CD4-positive, alpha-beta T cell treated with Interleukin-4 for 4 hours (primary cell): ENCODE results near the gene TM4SF5.

Experiments
- DNase-seq: peaks from one replicate; pipeline ENCODE4 v3.0.0-alpha.2; 2020

TM4SF5 gene, protein sequence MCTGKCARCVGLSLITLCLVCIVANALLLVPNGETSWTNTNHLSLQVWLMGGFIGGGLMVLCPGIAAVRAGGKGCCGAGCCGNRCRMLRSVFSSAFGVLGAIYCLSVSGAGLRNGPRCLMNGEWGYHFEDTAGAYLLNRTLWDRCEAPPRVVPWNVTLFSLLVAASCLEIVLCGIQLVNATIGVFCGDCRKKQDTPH

DNA sequence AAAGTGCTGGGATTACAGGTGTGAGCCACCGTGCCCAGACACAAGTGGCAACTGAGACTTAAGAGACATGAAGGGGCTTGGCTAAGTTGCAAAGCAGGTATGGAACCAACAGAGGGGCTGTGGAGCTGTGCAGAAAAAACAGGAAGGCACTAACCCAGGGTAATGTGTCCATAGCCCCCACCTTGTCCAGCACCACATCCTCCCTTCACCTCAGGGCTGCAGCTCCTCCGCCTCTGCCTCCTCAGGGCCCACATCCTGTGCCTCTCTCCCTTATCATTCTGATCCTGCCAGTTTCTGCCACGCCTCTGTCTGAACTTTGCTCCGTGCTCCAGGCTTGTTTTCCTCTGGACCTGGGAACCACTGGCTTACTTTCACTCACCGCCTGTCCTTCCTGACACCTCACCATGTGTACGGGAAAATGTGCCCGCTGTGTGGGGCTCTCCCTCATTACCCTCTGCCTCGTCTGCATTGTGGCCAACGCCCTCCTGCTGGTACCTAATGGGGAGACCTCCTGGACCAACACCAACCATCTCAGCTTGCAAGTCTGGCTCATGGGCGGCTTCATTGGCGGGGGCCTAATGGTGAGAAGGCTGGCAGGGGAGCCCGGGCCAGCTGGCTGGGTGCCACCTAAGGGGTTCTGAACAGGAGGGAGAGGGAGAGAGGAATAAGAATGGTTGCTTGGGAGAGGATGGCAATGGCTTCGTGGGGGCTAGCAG is at the start of gene TM4SF5:
Gene TM4SF5 (plus strand): TSS at position 368 of the 716 bp plus-strand sequence. CDS start 37 bp downstream, at position 405.
- DNase-seq, result no peak

DNA sequence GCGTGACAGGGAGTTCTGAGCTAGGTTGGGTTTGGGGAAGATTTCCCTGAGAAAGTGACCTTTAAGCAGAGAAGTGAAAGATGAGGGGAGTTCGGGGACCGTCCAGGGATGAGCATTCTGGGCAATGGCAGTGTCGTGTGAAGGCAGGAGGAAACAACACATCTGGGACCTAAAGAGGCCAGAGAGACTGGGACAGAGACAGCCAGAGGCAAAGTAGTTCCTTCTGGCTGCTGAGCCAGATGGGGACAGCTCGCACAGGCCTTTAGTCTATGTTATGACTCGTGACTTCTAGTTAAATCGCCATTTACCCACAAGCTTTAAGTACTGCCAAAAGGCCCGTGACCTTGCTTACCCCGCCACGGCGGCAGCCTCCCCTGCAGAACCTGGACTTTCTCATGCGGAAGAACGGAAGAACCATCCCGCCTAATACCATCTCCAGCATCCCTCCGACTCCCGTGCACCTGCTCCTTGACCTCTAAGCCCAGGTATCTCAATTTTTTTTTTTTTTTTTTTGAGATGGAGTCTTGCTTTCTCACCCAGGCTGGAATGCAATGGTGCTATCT is 48.9 kb upstream of the TM4SF5 start:
- DNase-seq, result no peak

DNA sequence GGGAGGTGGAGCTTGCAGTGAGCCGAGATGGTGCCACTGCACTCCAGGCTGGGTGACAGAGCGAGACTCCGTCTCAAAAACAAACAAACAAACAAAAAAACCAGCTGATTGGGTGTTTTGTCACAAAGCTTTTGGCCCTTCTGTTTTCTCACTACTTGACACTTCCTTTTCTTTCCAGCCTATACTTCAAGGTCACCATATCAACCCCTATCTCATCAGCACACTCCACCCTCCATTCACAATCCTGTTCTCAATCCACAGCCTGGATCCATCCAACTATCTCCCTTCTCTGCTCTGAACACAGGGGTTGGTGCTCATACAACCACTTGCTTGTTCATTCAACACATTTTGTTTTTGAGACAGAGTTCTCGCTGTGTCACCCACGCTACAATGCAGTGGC is 47.0 kb upstream of the TM4SF5 start:
- DNase-seq, result no peak

- DNase-seq, result no peak
These were observed 45.9 kb upstream of the TM4SF5 start for GRCh38 chr17:4725646-4726310.

- no peak for DNase-seq
These were observed 43.6 kb upstream of the TM4SF5 start for GRCh38 chr17:4728124-4728523.

DNA sequence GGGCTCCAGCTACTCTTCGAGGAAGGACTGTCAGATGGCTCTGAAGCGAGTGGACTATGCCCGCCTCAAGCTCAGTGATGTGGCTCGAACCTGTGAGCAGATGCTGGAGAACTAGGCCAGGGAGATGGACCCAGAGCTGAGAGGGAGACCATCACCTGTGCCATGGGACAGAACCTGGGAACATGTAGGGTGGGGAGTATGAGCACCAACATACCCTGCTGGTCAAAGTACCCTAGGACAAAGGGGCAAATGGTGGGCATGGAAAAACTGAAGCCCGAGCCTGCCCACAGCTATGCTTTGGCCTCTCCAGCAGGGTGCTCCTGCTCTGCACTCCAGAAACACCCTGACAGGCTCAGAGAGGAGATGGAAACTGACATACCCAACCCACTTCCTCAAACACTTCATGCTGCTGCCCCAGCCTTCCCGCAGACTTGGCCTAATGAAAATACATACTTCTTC is 38.6 kb upstream of the TM4SF5 start:
- DNase-seq, result no peak

DNA sequence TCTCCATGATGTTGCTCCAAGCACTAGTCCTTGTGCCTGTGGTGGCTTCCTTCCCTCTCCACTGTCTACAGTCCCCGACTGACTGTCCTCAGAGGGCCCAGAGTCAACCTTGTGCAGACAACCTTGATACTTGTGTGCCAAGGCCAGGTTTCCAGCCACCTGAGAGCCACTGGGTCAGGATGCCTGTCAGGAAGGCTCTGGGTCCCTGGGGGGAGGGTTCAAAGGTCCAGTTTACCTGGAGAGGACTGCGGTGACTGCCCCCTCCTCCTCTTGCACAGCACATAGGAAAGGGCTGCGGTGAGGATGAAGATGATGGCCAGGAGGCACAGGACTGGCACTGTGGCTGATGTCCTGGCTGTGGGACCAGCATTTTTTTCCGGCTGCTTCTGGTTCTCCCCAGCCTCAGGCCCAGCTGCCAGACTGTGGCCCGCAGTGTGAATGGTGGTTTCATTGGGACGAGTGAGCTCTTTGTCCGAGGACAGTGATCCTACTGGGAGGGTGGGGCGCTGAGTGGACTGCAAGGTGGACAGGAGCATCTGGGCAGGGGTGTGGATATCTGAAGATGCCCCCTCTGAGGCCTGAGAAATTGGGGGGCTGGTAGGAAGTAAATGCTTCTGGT is 36.7 kb upstream of the TM4SF5 start:
- no peak for DNase-seq

GRCh38 chr17:4735876-4736651 is 35.6 kb upstream of the TM4SF5 start:
- DNase-seq, result no peak

- DNase-seq, result no peak
These were observed 33.3 kb upstream of the TM4SF5 start for GRCh38 chr17:4738136-4739121.

GRCh38 chr17:4739122-4740024 is 32.3 kb upstream of the TM4SF5 start, which contains the start of the genes CXCL16 and ZMYND15:
Gene CXCL16, minus strand, starts transcription at chr17:4739928. Its CDS starts 589 bp downstream, at chr17:4739339.
Gene ZMYND15, plus strand, starts transcription at chr17:4739833. Its CDS starts 716 bp downstream, at chr17:4740549.
- peak; percentile 47 for DNase-seq

DNA sequence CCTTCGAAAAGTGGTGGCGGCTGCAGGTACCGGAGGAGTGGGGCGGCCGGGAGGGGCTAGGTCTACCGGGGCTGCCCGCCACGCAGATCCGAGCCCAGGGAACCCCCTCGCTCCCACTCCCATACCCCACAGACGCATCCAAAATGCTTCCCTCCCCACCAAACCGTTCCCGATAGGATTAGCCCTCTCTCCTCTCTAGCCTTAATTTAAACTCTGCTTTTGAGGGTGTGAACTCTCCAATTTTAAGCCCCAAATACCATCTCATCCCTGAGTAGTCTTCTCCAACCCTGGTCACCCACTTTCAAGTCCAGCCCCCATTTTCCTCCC is 31.7 kb upstream of the TM4SF5 start:
- DNase-seq, result no peak

DNA sequence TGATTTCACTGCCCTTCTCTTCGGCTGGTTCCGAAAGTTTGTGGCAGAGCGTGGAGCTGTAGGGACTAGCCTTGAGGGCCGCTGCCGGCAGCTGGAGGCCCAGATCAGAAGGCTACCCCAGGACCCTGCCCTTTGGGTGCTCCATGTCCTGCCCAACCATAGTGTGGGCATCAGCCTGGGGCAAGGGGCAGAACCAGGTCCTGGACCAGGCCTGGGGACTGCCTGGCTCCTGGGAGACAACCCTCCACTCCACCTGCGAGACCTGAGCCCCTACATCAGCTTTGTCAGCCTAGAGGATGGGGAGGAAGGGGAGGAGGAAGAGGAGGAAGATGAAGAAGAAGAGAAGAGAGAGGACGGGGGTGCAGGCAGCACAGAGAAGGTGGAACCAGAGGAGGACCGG is 31.1 kb upstream of the TM4SF5 start:
- no peak for DNase-seq

GRCh38 chr17:4741544-4741943 is 30.1 kb upstream of the TM4SF5 start:
- DNase-seq, result no peak

DNA sequence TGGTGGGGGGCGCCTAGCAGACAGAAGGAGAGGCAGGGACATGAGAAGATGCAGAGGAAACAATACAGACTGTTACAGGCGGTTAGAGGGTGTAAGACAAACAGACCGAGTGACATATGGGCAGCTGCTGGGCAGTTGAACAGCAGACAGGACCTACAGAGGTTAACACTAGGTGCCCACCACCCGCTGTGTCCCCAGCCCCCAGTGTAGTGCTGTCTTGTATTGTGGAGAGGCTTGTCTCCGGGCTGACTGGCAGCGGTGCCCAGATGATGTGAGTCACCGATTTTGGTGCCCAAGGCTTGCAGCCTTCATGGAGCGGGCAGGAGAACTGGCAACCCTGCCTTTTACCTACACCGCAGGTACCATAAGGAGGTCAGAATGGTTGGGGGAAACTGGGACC is 29.6 kb upstream of the TM4SF5 start:
- DNase-seq, result no peak

GRCh38 chr17:4742629-4743028 is 29.1 kb upstream of the TM4SF5 start:
- no peak for DNase-seq

DNA sequence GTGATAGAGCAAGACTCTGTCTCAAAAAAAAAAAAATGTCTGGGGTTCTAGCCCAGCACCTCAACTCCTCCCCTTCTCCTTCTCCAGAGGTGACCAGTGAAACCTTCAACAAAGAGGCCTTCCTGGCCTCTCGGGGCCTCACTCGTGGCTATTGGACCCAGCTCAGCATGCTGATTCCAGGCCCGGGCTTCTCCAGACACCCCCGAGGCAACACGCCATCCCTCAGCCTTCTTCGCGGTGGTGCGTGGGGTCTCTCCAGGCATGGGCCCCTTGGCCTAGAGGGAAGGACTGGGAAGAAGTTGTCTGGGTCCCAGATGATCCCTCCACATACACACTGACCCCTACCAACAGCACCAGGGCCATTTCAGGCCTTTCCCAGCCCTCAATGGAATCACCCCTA is 28.5 kb upstream of the TM4SF5 start:
- no peak for DNase-seq

GRCh38 chr17:4743898-4744297 is 27.8 kb upstream of the TM4SF5 start:
- no peak for DNase-seq

- no peak for DNase-seq
These were observed 26.4 kb upstream of the TM4SF5 start for GRCh38 chr17:4744999-4745969.

DNA sequence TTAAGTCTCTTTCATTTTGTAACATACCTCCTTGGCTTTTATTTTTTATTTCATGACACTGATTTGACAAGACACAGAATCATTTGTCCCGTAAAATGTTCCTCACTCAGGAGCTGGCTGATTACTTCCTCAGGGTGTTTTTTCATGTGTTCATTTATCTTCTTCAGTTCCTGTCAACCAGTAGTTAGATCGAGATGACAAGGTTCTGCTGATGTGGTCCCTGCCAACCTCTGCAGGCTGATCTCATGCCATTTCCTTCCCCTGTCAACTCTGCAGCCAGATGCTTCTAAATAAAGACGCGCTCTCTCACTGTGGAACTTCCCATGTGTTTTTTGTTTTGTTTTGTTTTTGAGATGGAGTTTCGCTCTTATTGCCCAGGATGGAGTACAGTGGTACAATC is 23.8 kb upstream of the TM4SF5 start:
- DNase-seq, result peak; percentile 44
